ENCODE data around the gene MYO9B.
"Not testable (repeated sequence)": the region's sequence is repeated elsewhere in the genome, so short reads cannot be mapped to it uniquely, and the experiment has no call there.

MYO9B gene

GRCh38 chr19:17094694-17095093 is 19.1 kb downstream of the MYO9B start:
- not testable (repeated sequence) for DNase-seq (ENCODE audit: low spot score)

- no peak for DNase-seq (ENCODE audit: low spot score)
These were observed 19.8 kb downstream of the MYO9B start for GRCh38 chr19:17095141-17095919.

GRCh38 chr19:17097593-17098126 is 22.1 kb downstream of the MYO9B start:
- DNase-seq (ENCODE audit: low spot score) = no peak

GRCh38 chr19:17098326-17098725 is 22.7 kb downstream of the MYO9B start:
- DNase-seq (ENCODE audit: low spot score) = no peak

- no peak for DNase-seq (ENCODE audit: low spot score)
These were observed 26.4 kb downstream of the MYO9B start for GRCh38 chr19:17101686-17102628.

GRCh38 chr19:17103177-17103576 is 27.6 kb downstream of the MYO9B start:
- DNase-seq (ENCODE audit: low spot score) = no peak

- DNase-seq (ENCODE audit: low spot score) = no peak
These were observed 29.1 kb downstream of the MYO9B start for GRCh38 chr19:17104679-17105078.

GRCh38 chr19:17105556-17105955 is 30.0 kb downstream of the MYO9B start:
- no peak for DNase-seq (ENCODE audit: low spot score)

GRCh38 chr19:17106964-17107363 is 31.4 kb downstream of the MYO9B start:
- DNase-seq (ENCODE audit: low spot score) = not testable (repeated sequence)

- DNase-seq (ENCODE audit: low spot score) = peak; percentile 12
These were observed 32.2 kb downstream of the MYO9B start for GRCh38 chr19:17107546-17108452.

GRCh38 chr19:17108453-17108784 is 32.8 kb downstream of the MYO9B start:
- DNase-seq (ENCODE audit: low spot score) = no peak

- DNase-seq (ENCODE audit: low spot score) = no peak
These were observed 33.7 kb downstream of the MYO9B start for GRCh38 chr19:17109300-17109699.

- DNase-seq (ENCODE audit: low spot score) = peak; percentile 4
These were observed 34.5 kb downstream of the MYO9B start for GRCh38 chr19:17109962-17110598.

- no peak for DNase-seq (ENCODE audit: low spot score)
These were observed 35.0 kb downstream of the MYO9B start for GRCh38 chr19:17110599-17110966.

GRCh38 chr19:17111766-17112165 is 36.2 kb downstream of the MYO9B start:
- DNase-seq (ENCODE audit: low spot score) = no peak

- DNase-seq (ENCODE audit: low spot score) = no peak
These were observed 36.7 kb downstream of the MYO9B start for GRCh38 chr19:17112271-17112670.

GRCh38 chr19:17112700-17113099 is 37.1 kb downstream of the MYO9B start:
- DNase-seq (ENCODE audit: low spot score) = no peak

GRCh38 chr19:17113127-17113785 is 37.7 kb downstream of the MYO9B start:
- DNase-seq (ENCODE audit: low spot score) = no peak

- no peak for DNase-seq (ENCODE audit: low spot score)
These were observed 38.8 kb downstream of the MYO9B start for GRCh38 chr19:17114414-17114831.

- no peak for DNase-seq (ENCODE audit: low spot score)
These were observed 41.6 kb downstream of the MYO9B start for GRCh38 chr19:17116996-17117702.
